Right lobe of liver (tissue), 4 donors: ENCODE results near the gene PLAC1.

ENCODE experiments used
- CTCF ChIP-seq, 4 donors: fragments of 200-600 bp in 3 of 4; fragments of 450-650 bp in 1 of 4; IDR thresholded peaks; one replicate each; pipeline versions ENCODE4 v1.5.1 to v1.8.0; 2016 to 2022; ENCODE audit warnings: antibody characterized with exemption in 4 of 4, mild to moderate bottlenecking in 2 of 4
- POLR2A ChIP-seq: fragments of 450-650 bp; IDR thresholded peaks from one replicate; pipeline ENCODE4 v1.6.1; 2017; ENCODE audit warnings: antibody characterized with exemption, mild to moderate bottlenecking
- donor health status: DM: no; HTN: no; CAD: no.
- donor health status: DM: no; HTN: no; CAD: no.
- donor health status: DM: no; HTN: yes; CAD: no.

DNA sequence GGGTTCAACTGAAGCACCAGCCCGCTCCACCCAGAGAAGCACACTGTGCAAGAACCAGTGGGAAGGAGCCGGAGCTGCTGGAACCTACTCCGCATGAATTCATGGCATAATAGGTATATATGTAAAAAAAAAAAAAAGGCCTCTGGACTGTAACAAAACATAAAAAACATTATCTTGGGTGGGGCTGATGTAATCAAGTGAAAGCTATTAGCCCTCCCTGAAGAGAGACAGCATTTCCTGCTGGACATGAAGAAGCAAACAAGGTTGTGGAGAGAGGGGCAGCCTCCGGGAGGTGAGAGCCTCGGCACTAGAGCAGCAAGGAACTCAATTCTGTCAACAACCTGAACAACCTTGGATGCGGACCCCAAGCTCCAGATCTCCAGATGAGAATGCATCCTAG lies 50.7 kb downstream of the PLAC1 start:
- no peak for TF ChIP-seq CTCF (IDR thresholded peaks at IDR 0.05)
- no peak for TF ChIP-seq POLR2A
